ENCODE data around the gene ST6GAL1.

Gene ST6GAL1

GRCh38 chr3:186955898-186956696, 25.8 kb downstream of the ST6GAL1 start:
- TF ChIP-seq CTCF (IDR thresholded peaks at IDR 0.05; ENCODE audit: low read depth, low read length): no peak
- no peak overlapping the region for H3K4me3 ChIP-seq (replicated peaks in 1 of 2; ENCODE audit: low read depth in 2 of 2, low read length in 2 of 2)
- no peak for DNase-seq (ENCODE audit: low read depth in 2 of 2)

- no peak overlapping the region for H3K4me3 ChIP-seq (replicated peaks in 1 of 2; ENCODE audit: low read depth in 2 of 2, low read length in 2 of 2)
- TF ChIP-seq CTCF (IDR thresholded peaks at IDR 0.05; ENCODE audit: low read depth, low read length): no peak
- DNase-seq (ENCODE audit: low read depth in 2 of 2): no peak
Observed at GRCh38 chr3:186959029-186959624, 28.8 kb downstream of the ST6GAL1 start.

- DNase-seq (ENCODE audit: low read depth in 2 of 2): no peak
- no peak overlapping the region for H3K4me3 ChIP-seq (replicated peaks in 1 of 2; ENCODE audit: low read depth in 2 of 2, low read length in 2 of 2)
- TF ChIP-seq CTCF (IDR thresholded peaks at IDR 0.05; ENCODE audit: low read depth, low read length): no peak
Observed at GRCh38 chr3:186960347-186960746, 30.0 kb downstream of the ST6GAL1 start.

GRCh38 chr3:186962445-186962844, 32.1 kb downstream of the ST6GAL1 start:
- no peak for TF ChIP-seq CTCF (IDR thresholded peaks at IDR 0.05; ENCODE audit: low read depth, low read length)
- no peak overlapping the region for H3K4me3 ChIP-seq (replicated peaks in 1 of 2; ENCODE audit: low read depth in 2 of 2, low read length in 2 of 2)
- no peak for DNase-seq (ENCODE audit: low read depth in 2 of 2)

GRCh38 chr3:186963636-186964035, 33.3 kb downstream of the ST6GAL1 start:
- no peak for TF ChIP-seq CTCF (IDR thresholded peaks at IDR 0.05; ENCODE audit: low read depth, low read length)
- DNase-seq (ENCODE audit: low read depth in 2 of 2): no peak
- no peak overlapping the region for H3K4me3 ChIP-seq (replicated peaks in 1 of 2; ENCODE audit: low read depth in 2 of 2, low read length in 2 of 2)

- no peak for TF ChIP-seq CTCF (IDR thresholded peaks at IDR 0.05; ENCODE audit: low read depth, low read length)
- H3K4me3 ChIP-seq (replicated peaks in 1 of 2; ENCODE audit: low read depth in 2 of 2, low read length in 2 of 2): no peak overlapping the region
- no peak for DNase-seq (ENCODE audit: low read depth in 2 of 2)
Observed at GRCh38 chr3:186964071-186964470, 33.7 kb downstream of the ST6GAL1 start.

Data from cardiac fibroblast (primary cell).